Thoracic aorta (tissue), 2 donors: ENCODE data around the gene DSCAM. TPM values are rescaled to one million over a fixed set of nuclear protein-coding genes. Genes with fewer than 3 reads are reported as not detected.
"Not testable (repeated sequence)": the region's sequence is repeated elsewhere in the genome, so short reads cannot be mapped to it uniquely, and the experiment has no call there.

ENCODE experiments used
- ATAC-seq: fragments of 150-250 bp; one replicate; pipeline ENCODE4 v1.8.0; 2017; ENCODE audit warnings: low read depth; ENCODE audit not compliant: insufficient number of reproducible peaks, low FRiP score
- DNase-seq: peaks from one replicate; pipeline ENCODE4 v3.0.0-alpha.2; 2020; ENCODE audit warnings: low spot score
- H3K27ac ChIP-seq, 2 donors: fragments of 200-600 bp; sonication (generic); 1 replicate in 1 of 2; 2 replicates in 1 of 2; pipeline ENCODE4 v1.5.1; 2016; ENCODE audit warnings: mild to moderate bottlenecking in 2 of 2, moderate library complexity in 2 of 2
- H3K27me3 ChIP-seq: fragments of 200-600 bp; sonication (generic); replicated peaks from 2 replicates; pipeline ENCODE4 v1.6.0; 2016; ENCODE audit warnings: mild to moderate bottlenecking; ENCODE audit not compliant: insufficient read depth
- H3K36me3 ChIP-seq: fragments of 200-600 bp; sonication (generic); one replicate; pipeline ENCODE4 v1.5.1; 2016
- H3K4me1 ChIP-seq, 2 donors: fragments of 200-600 bp; sonication (generic); 1 replicate in 1 of 2; 2 replicates in 1 of 2; pipeline versions ENCODE4 v1.5.1 to v1.6.0; 2016; ENCODE audit warnings: low read depth in 2 of 2, mild to moderate bottlenecking in 1 of 2; ENCODE audit not compliant: control insufficient read depth in 1 of 2
- H3K4me3 ChIP-seq: fragments of 200-600 bp; sonication (generic); 2 replicates; pipeline ENCODE4 v1.5.1; 2016; ENCODE audit warnings: mild to moderate bottlenecking
- H3K9me3 ChIP-seq: fragments of 200-600 bp; sonication (generic); 2 replicates; pipeline ENCODE4 v1.5.1; 2016
- total RNA-seq, 2 donors: library from RNA; depleted of rRNA; stranded (reverse); fragments of >200 nt; gene quantifications; one replicate each; pipeline versions ENCODE4 v1.1.0 to v1.2.3, GENCODE V29; 2016
- TF ChIP-seq, protein P1 (sequence below): fragments of 200-600 bp; sonication (generic); IDR thresholded peaks from one replicate; pipeline ENCODE4 v1.5.1; 2019; ENCODE audit warnings: antibody characterized with exemption

Gene DSCAM
- total RNA-seq, 2 donors from 2014 or later = not detected

DNA sequence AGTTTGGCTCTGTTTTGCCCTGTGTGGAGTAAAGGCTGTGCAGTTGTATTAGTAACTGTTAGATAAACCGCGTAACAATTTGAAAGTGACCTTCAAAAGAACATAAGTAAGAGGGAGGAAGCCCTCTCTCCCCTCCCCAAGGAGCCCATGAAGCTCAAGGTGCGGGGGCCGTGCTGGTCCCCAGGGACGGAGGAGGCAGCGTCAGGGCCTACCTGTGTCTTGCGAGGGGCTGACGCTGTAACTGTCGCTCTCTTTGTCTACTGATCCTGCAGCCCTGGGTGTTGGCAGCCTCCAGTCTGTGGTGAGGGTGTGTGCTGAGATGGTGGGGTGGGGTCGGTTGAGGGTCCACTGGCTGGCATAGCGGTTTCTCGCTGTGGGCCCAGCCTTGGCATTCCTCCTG, 803.1 kb downstream of the DSCAM start:
- Histone ChIP-seq H3K36me3 (no peaks in the 10 kb centered on the region), H3K9me3 (no peaks in the 10 kb centered on the region), H3K27me3 (no peaks in the 10 kb centered on the region), H3K27ac (no peak overlapping the region), H3K4me1 (peaks cover 18 to 24% of the 10 kb centered on the region in 2 donors), H3K4me3 (no peak overlapping the region)
- TF ChIP-seq, protein P1, sequence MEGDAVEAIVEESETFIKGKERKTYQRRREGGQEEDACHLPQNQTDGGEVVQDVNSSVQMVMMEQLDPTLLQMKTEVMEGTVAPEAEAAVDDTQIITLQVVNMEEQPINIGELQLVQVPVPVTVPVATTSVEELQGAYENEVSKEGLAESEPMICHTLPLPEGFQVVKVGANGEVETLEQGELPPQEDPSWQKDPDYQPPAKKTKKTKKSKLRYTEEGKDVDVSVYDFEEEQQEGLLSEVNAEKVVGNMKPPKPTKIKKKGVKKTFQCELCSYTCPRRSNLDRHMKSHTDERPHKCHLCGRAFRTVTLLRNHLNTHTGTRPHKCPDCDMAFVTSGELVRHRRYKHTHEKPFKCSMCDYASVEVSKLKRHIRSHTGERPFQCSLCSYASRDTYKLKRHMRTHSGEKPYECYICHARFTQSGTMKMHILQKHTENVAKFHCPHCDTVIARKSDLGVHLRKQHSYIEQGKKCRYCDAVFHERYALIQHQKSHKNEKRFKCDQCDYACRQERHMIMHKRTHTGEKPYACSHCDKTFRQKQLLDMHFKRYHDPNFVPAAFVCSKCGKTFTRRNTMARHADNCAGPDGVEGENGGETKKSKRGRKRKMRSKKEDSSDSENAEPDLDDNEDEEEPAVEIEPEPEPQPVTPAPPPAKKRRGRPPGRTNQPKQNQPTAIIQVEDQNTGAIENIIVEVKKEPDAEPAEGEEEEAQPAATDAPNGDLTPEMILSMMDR = no peak
- ATAC-seq = no peak
- no peak for DNase-seq

DNA sequence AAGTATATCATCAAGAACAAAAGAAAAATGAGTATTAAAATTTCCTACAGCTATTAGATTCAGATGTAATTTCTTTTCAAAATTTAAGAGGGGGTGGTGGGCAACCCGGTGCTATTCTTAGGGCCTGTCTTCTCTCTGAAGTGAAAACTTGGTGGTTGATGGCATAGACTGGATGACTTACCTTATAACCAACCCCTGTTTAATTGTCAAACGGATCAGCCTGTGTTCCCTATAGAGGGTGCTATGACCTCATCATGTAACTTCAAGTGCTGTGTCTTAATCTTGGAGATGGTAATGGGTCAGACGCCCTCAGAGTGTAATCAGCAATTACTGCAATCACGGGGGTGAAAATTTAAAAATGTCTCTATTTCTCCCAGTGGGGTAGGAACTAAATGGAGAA, 803.5 kb downstream of the DSCAM start:
- no peaks in the 10 kb centered on the region for H3K36me3 ChIP-seq
- no peaks in the 10 kb centered on the region for H3K27me3 ChIP-seq
- H3K4me3 ChIP-seq = no peak overlapping the region
- H3K27ac ChIP-seq = no peak overlapping the region
- no peaks in the 10 kb centered on the region for H3K9me3 ChIP-seq
- TF ChIP-seq, protein P1 = no peak
- H3K4me1 ChIP-seq = peaks cover 13 to 20% of the 10 kb centered on the region in 2 donors
- DNase-seq = no peak
- ATAC-seq = no peak

DNA sequence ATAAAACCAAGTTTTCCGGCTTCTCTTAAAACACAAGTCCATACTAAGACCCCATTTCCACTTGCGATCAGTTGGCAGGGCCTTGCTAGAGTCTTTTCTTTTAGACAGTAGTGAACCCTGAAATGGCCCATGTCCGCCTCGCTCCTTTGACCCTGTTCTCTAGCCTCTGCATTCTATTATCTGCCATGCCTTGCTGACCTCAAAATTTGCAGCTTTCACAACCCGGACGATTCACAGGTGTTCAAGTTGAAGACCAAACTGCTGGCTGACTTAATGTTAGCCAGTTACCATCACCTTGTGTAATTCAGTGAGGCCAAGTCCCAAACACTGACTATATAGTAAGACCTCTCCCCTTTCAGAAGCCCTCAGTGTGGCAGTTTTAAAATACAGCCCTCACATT, 805.5 kb downstream of the DSCAM start:
- DNase-seq (no peak), ATAC-seq (no peak)
- Histone ChIP-seq H3K36me3 (no peaks in the 10 kb centered on the region), H3K27me3 (no peaks in the 10 kb centered on the region), H3K4me1 (peaks cover 0 to under 1% of the 10 kb centered on the region in 2 donors), H3K4me3 (no peak overlapping the region), H3K27ac (no peak overlapping the region), H3K9me3 (no peaks in the 10 kb centered on the region)
- TF ChIP-seq, protein P1 = no peak

DNA sequence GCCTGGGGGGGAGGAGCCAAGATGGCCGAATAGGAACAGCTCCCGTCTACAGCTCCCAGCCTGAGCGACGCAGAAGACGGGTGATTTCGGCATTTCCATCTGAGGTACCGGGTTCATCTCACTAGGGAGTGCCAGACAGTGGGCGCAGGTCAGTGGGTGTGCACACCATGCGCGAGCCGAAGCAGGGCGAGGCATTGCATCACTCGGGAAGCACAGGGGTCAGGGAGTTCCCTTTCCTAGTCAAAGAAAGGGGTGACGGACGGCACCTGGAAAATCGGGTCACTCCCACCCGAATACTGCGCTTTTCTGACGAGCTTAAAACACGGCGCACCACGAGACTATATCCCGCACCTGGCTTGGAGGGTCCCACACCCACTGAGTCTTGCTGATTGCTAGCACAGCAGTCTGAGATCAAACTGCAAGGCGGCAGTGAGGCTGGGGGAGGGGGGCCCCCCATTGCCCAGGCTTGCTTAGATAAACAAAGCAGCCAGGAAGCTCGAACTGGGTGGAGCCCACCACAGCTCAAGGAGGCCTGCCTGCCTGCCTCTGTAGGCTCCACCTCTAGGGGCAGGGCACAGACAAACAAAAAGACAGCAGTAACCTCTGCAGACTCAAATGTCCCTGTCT, 813.7 kb downstream of the DSCAM start:
- H3K9me3 ChIP-seq, H3K4me3 ChIP-seq, H3K36me3 ChIP-seq, H3K27me3 ChIP-seq, ATAC-seq, H3K4me1 ChIP-seq, DNase-seq, H3K27ac ChIP-seq: not testable (repeated sequence)

DNA sequence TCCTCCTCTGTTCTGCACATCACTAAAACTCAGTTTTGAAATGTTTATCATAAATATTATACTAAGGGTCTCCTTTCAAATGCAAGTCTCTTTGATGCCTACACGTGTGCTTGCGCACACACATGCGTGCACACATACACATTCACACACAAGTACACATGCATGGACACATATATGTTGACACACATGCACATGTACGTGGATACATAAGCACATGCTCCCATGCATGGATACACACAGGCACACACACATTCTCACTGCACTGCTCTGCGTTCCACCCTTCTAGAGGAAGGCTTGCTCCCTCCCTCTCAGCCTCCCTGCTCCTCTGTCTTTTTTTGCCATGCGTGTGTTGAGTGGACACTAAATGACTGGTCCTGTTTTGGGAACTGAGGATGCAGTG, 817.1 kb downstream of the DSCAM start:
- Histone ChIP-seq H3K36me3 (no peaks in the 10 kb centered on the region), H3K27me3 (no peaks in the 10 kb centered on the region), H3K9me3 (no peaks in the 10 kb centered on the region), H3K4me1 (no peaks in the 10 kb centered on the region), H3K27ac (no peak overlapping the region), H3K4me3 (no peak overlapping the region)
- TF ChIP-seq, protein P1 = no peak
- ATAC-seq (no peak), DNase-seq (no peak)

DNA sequence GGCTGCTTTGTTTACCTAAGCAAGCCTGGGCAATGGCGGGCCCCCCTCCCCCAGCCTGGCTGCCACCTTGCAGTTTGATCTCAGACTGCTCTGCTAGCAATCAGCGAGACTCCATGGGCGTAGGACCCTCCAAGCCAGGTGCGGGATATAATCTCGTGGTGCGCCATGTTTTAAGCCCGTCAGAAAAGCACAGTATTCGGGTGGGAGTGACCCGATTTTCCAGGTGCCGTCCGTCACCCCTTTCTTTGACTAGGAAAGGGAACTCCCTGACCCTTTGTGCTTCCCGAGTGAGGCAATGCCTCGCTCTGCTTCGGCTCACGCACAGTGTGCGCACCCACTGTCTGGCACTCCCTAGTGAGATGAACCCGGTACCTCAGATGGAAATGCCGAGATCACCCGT, 818.6 kb downstream of the DSCAM start:
- not testable (repeated sequence) for H3K4me3 ChIP-seq, H3K27ac ChIP-seq, DNase-seq, H3K4me1 ChIP-seq, ATAC-seq, H3K9me3 ChIP-seq, H3K27me3 ChIP-seq, H3K36me3 ChIP-seq
